Measurements from ENCODE around the gene C10orf88.
A peak's percentile ranks its signal among the peaks of the same experiment; 100 is the strongest.

Gene C10orf88

DNA sequence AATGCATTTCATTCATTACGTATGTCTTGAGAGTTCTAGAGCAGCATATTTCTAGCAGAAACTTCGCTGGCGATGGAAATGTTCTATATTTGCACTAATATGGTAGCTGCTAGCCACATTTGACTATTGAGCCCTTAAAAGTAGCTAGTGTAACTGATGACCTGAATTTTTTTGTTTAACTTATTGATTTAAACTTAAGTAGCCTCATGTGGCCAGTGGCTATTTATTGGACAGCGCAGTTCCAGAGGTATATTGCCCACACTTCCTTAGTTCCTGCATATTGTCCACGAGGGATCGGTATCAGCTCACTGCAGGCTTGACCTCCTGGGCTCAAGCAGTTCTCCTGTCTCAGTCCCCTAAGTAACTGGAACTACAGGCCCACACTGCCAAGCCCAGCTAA is 29.9 kb upstream of the C10orf88 start:
- DNase-seq (ENCODE audit: insufficient read length, low spot score) (no peak), FAIRE-seq (no peak)
- TF ChIP-seq POLR2A (IDR thresholded peaks at IDR 0.05; ENCODE audit: low read depth, low read length), result no peak

- TF ChIP-seq POLR2A (IDR thresholded peaks at IDR 0.05; ENCODE audit: low read depth, low read length), result no peak
- FAIRE-seq, result no peak
- no peak for DNase-seq (ENCODE audit: insufficient read length, low spot score)
Observed at GRCh38 chr10:122981066-122981464, 27.0 kb upstream of the C10orf88 start.

GRCh38 chr10:122980209-122981065 is 26.4 kb upstream of the C10orf88 start, which contains the start of gene PSTK:
Gene PSTK (plus strand): TSS chr10:122980401. CDS start chr10:122980480, 79 bp downstream.
- peak; percentile 55; the same call in 1 of the 2 replicates for TF ChIP-seq POLR2A (IDR thresholded peaks at IDR 0.05; ENCODE audit: low read depth, low read length)
- no peak for FAIRE-seq

GRCh38 chr10:122974543-122975064 is 20.6 kb upstream of the C10orf88 start:
- FAIRE-seq (no peak), DNase-seq (ENCODE audit: insufficient read length, low spot score) (no peak)
- no peak for TF ChIP-seq POLR2A (IDR thresholded peaks at IDR 0.05; ENCODE audit: low read depth, low read length)

More at GRCh38 chr10:122980209-122981065, 26.4 kb upstream of the C10orf88 start, which contains the start of gene PSTK:
- peak; percentile 75 for DNase-seq (ENCODE audit: insufficient read length, low spot score)

- no peak for FAIRE-seq
- no peak for DNase-seq (ENCODE audit: insufficient read length, low spot score)
- TF ChIP-seq POLR2A (IDR thresholded peaks at IDR 0.05; ENCODE audit: low read depth, low read length), result no peak
Observed at GRCh38 chr10:122974023-122974422, 20.0 kb upstream of the C10orf88 start.

DNA sequence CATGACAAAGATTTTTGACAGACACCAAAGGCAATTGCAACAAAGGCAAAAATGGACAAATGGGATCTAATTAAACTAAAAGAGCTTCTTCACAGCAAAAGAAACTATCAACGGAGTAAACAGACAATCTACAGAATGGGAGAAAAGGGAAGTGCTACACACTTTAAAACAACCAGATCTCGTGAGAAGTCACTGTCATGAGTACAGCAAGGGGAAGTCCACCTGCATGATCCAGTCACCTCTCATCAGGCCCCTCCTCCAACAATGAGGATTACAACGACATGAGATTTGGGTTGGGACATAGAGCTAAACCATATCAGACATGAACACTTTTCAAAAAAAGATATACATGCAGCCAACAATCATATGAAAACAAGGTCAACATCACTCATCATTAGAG is 14.7 kb upstream of the C10orf88 start:
- no peak for TF ChIP-seq POLR2A (IDR thresholded peaks at IDR 0.05; ENCODE audit: low read depth, low read length)
- FAIRE-seq, result no peak
- DNase-seq (ENCODE audit: insufficient read length, low spot score), result no peak

DNA sequence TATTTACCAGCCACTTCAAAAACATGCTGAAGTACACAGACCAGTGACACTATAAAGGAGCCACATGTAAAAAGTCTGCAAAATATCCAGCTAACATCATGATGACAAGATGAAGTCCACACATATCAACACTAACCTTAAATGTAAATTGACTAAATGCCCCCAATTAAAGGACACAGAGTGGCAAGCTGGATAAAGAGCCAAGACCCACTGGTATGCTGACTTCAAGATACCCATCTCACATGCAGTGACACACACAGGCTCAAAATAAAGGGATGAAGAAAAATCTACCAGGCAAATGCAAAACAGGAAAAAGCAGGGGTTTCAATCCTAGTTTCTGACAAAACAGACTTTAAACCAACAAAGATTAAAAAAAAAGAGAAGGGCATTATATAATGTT is 12.9 kb upstream of the C10orf88 start:
- no peak for FAIRE-seq
- no peak for DNase-seq (ENCODE audit: insufficient read length, low spot score)
- TF ChIP-seq POLR2A (IDR thresholded peaks at IDR 0.05; ENCODE audit: low read depth, low read length), result no peak

DNA sequence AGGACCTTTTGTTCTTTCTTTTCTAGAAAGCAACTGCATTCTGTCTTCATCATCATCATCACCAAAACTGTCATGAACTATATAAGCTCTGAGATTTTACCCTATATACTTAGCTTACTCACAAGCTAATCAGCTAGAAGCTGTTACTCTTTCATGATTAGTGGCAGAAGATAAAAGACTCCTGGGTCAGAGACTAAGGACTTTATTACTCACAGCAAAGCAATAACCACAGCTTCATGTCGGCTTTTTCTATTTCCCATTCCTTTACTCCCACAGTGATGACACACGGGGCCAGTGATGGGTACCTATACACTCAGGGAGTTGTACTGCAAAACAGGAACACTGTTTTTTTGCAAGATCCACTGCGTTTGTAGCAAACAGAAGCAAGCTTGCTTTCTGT is 8.4 kb upstream of the C10orf88 start:
- TF ChIP-seq POLR2A (IDR thresholded peaks at IDR 0.05; ENCODE audit: low read depth, low read length), result no peak
- no peak for FAIRE-seq
- DNase-seq (ENCODE audit: insufficient read length, low spot score), result no peak

GRCh38 chr10:122957474-122957873 is 3.4 kb upstream of the C10orf88 start:
- no peak for DNase-seq (ENCODE audit: insufficient read length, low spot score)
- no peak for FAIRE-seq

GRCh38 chr10:122955892-122956291 is 1.9 kb upstream of the C10orf88 start:
- TF ChIP-seq POLR2A (IDR thresholded peaks at IDR 0.05; ENCODE audit: low read depth, low read length), result no peak
- FAIRE-seq, result no peak
- no peak for DNase-seq (ENCODE audit: insufficient read length, low spot score)

More at GRCh38 chr10:122957474-122957873, 3.4 kb upstream of the C10orf88 start:
- no peak for TF ChIP-seq POLR2A (IDR thresholded peaks at IDR 0.05; ENCODE audit: low read depth, low read length)

DNA sequence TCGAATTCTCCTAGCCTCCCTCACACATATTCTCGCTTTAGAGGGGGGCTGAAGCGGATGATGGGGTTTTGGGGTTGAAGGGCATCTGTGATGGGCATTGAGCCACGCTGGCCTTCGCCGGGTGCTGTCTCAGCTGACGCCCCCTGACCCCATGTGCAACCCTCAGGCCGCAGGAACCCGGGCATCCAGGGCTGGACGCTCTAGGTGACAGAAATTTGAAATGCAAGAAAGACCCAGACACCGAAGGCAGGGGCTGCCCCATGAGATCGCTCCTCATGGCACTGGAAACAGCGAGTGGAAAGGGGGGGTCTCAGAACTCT is 664 bp upstream of the C10orf88 start:
- no peak for FAIRE-seq
- no peak for DNase-seq (ENCODE audit: insufficient read length, low spot score)
- TF ChIP-seq POLR2A (IDR thresholded peaks at IDR 0.05; ENCODE audit: low read depth, low read length), result no peak

GRCh38 chr10:122949296-122949695 is 4.7 kb downstream of the C10orf88 start:
- FAIRE-seq (no peak), DNase-seq (ENCODE audit: insufficient read length, low spot score) (no peak)
- no peak for TF ChIP-seq POLR2A (IDR thresholded peaks at IDR 0.05; ENCODE audit: low read depth, low read length)

GRCh38 chr10:122939856-122940543 is 14.0 kb downstream of the C10orf88 start:
- no peak for DNase-seq (ENCODE audit: insufficient read length, low spot score)
- TF ChIP-seq POLR2A (IDR thresholded peaks at IDR 0.05; ENCODE audit: low read depth, low read length), result no peak
- peak; percentile 30 for FAIRE-seq

DNA sequence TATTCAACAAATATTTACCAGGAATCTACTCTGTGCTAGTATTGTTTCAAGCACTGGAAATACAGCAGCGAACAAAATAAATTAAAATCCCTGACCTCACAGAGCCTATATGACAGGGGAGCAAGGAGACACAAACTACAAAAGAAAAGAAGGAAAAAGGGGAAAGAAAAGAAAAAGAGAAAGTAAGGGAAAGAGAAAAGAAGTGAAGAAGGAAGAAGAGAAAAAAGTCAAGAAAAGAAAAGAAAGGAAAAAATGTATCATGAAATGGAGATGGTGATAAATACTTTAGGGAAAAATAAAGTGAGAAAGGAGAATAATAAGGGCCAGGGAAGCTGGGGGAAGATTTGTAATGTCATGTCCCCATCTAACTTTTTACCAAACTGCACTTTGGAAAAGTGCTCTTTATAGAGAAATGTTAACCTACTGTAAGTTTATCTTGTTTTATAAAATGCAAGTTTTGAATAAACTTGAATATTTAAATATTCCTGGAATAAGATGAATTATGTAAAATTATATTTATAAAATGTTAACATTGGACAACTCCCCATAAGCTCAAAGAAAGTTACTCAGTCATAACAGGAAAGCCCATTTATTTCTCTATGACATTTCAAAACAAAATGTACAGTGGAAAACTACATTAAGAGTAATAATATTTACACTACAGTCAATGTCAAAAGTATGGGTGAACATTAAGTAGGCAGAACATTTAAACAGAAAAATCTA is 14.7 kb downstream of the C10orf88 start:
- no peak for TF ChIP-seq POLR2A (IDR thresholded peaks at IDR 0.05; ENCODE audit: low read depth, low read length)
- DNase-seq (ENCODE audit: insufficient read length, low spot score) (no peak), FAIRE-seq (no peak)
